ENCODE measurements around the gene COPB2. TPM values are rescaled to one million over a fixed set of nuclear protein-coding genes. Genes with fewer than 3 reads are reported as not detected.
"Not testable (repeated sequence)": the region's sequence is repeated elsewhere in the genome, so short reads cannot be mapped to it uniquely, and the experiment has no call there.

The COPB2 gene
- total RNA-seq, 4 donors from 2014 or later: 106 to 202 (median 137) TPM

- intact Hi-C loops (cut with DNase I): no loop called here
- Histone ChIP-seq H3K9me3 (no peaks in the 10 kb centered on the region), H3K4me3 (replicated peaks in 1 of 3) (no peak overlapping the region), H3K36me3 (no peaks in the 10 kb centered on the region), H3K4me1 (no peaks in the 10 kb centered on the region), H3K27me3 (no peaks in the 10 kb centered on the region), H3K27ac (no peak overlapping the region)
- TF ChIP-seq POLR2A (IDR thresholded peaks at IDR 0.05): no peak
- TF ChIP-seq, protein P1, sequence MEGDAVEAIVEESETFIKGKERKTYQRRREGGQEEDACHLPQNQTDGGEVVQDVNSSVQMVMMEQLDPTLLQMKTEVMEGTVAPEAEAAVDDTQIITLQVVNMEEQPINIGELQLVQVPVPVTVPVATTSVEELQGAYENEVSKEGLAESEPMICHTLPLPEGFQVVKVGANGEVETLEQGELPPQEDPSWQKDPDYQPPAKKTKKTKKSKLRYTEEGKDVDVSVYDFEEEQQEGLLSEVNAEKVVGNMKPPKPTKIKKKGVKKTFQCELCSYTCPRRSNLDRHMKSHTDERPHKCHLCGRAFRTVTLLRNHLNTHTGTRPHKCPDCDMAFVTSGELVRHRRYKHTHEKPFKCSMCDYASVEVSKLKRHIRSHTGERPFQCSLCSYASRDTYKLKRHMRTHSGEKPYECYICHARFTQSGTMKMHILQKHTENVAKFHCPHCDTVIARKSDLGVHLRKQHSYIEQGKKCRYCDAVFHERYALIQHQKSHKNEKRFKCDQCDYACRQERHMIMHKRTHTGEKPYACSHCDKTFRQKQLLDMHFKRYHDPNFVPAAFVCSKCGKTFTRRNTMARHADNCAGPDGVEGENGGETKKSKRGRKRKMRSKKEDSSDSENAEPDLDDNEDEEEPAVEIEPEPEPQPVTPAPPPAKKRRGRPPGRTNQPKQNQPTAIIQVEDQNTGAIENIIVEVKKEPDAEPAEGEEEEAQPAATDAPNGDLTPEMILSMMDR (IDR thresholded peaks at IDR 0.05): no peak
- WGBS, 2 donors: 87 to 96% methylated on average over 2 of the region's 2 CpGs
- DNase-seq: no peak
Measured at GRCh38 chr3:139418144-139418543, 28.7 kb upstream of the COPB2 start.

GRCh38 chr3:139416275-139416674 lies 26.8 kb upstream of the COPB2 start:
- Histone ChIP-seq H3K27me3 (no peaks in the 10 kb centered on the region), H3K4me1 (no peaks in the 10 kb centered on the region), H3K27ac (no peak overlapping the region), H3K4me3 (replicated peaks in 1 of 3) (no peak overlapping the region), H3K9me3 (no peaks in the 10 kb centered on the region), H3K36me3 (no peaks in the 10 kb centered on the region)
- no peak for TF ChIP-seq POLR2A (IDR thresholded peaks at IDR 0.05)
- TF ChIP-seq, protein P1 (IDR thresholded peaks at IDR 0.05): no peak
- DNase-seq: no peak
- intact Hi-C loops (cut with DNase I): no loop called here
- WGBS, 2 donors: 93 to 96% methylated on average over 1 of the region's 1 CpG

DNA sequence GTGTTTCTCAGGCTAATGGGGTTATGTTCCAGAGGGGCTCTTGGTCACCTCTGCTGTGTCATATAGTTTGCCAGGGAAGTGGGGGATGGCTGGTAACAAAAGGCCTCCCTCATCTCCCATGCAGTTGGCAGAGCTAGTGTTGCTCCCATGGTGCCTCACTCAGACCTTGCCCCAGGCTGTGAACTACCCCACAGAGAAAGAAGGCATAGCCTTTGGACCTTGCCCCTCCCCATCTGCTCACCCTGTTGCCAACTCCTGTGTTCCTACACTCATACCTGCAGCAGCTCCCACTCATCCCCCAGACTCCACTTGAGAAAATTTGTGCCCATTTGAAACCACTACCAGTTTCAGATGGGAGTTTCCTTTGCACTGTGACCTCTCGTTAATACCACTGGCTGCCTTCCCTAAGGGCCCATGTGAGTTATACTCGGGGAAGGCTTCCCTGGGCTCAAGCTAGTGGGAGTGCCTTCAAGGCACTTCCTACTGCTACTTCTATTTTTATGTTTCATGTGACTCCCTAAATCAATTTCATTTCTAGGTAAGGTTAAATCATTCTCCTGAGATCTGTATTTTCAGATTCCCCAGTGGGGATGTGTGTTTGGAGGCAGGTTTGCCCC lies 25.3 kb upstream of the COPB2 start:
- DNase-seq: no peak
- no peaks in the 10 kb centered on the region for H3K9me3 ChIP-seq

GRCh38 chr3:139412891-139413290 lies 23.4 kb upstream of the COPB2 start:
- H3K4me3 ChIP-seq (replicated peaks in 1 of 3); H3K27me3 ChIP-seq; intact Hi-C loops (cut with DNase I); H3K4me1 ChIP-seq; DNase-seq; H3K36me3 ChIP-seq; H3K27ac ChIP-seq; H3K9me3 ChIP-seq: not testable (repeated sequence)

More for the DNA sequence above, 25.3 kb upstream of the COPB2 start:
- no peak overlapping the region for H3K27ac ChIP-seq
- no peaks in the 10 kb centered on the region for H3K27me3 ChIP-seq
- no peaks in the 10 kb centered on the region for H3K36me3 ChIP-seq
- H3K4me3 ChIP-seq (replicated peaks in 1 of 3): no peak overlapping the region
- intact Hi-C loops (cut with DNase I): no loop called here
- WGBS, 2 donors: 87 to 88% methylated on average over 2 of the region's 2 CpGs
- TF ChIP-seq, protein P1 (IDR thresholded peaks at IDR 0.05): no peak
- no peak for TF ChIP-seq POLR2A (IDR thresholded peaks at IDR 0.05)
- no peaks in the 10 kb centered on the region for H3K4me1 ChIP-seq

DNA sequence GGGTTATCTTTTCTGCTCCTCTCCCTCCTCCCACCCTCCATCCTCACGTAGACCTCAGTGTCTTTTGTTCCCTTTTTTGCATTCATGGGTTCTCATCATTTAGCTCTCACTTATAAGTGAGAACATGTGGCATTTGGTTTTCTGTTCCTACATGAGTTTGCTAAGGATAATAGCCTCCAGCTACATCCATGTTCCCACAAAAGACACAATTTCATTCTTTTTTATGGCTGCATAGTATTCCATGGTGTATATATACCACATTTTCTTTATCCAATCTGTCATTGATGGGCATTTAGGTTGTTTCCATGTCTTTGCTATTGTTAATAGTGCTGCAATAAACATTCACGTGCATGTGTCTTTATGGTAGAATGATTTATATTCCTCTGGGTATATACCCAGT lies 11.7 kb upstream of the COPB2 start:
- intact Hi-C loops (cut with DNase I); H3K27ac ChIP-seq; H3K9me3 ChIP-seq; H3K4me3 ChIP-seq (replicated peaks in 1 of 3); H3K27me3 ChIP-seq; DNase-seq; H3K36me3 ChIP-seq; H3K4me1 ChIP-seq: not testable (repeated sequence)
- WGBS, 2 donors: 87 to 90% methylated on average over 2 of the region's 2 CpGs

DNA sequence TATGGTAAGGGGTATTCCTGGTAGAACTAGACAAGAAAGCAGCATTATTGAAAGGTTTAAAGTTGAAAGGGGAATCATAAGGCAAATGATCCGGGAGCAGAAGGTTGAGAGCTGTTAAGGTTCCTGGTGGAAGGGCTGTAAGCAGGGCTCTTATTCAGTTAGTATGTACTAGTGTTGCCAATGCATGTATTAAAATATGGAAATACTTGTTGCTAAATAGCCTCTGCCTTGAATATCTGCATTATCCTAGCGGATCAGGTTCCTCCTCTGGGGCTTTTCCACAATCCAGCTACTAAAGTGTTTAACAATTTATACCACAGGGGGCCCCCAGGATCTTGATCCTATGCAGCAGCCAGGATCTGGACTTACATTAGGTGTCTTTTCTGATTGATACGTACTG lies 7.3 kb upstream of the COPB2 start:
- no peak for DNase-seq
- Histone ChIP-seq H3K4me3 (replicated peaks in 1 of 3) (no peak overlapping the region), H3K36me3 (no peaks in the 10 kb centered on the region), H3K27ac (no peak overlapping the region), H3K4me1 (no peaks in the 10 kb centered on the region), H3K27me3 (no peaks in the 10 kb centered on the region), H3K9me3 (no peaks in the 10 kb centered on the region)
- no peak for TF ChIP-seq POLR2A (IDR thresholded peaks at IDR 0.05)
- TF ChIP-seq, protein P1 (IDR thresholded peaks at IDR 0.05): no peak
- WGBS, 2 donors: 86 to 89% methylated on average over 3 of the region's 3 CpGs
- intact Hi-C loops (cut with DNase I): no loop called here

Measured in thyroid gland (tissue), 4 donors.